IMR-90 (cell line): ENCODE data around the gene TMF1. TPM values are rescaled to one million over a fixed set of nuclear protein-coding genes. Genes with fewer than 3 reads are reported as not detected.

ENCODE experiments used
- ATAC-seq: fragments of 200-7000 bp; cut with Tn5 transposase; 2 replicates; pipeline ENCODE4 v1.9.1; 2020; ENCODE audit warnings: low read depth, mild to moderate bottlenecking, moderate library complexity
- BruUV-seq: library from RNA; stranded (reverse); fragments of 400-500 nt; replicated peaks from 2 replicates; lab custom pipeline; 2021; lab: Mats Ljungman, UMichigan
- CTCF ChIA-PET: fragments of 300-600 bp; formaldehyde crosslinking; extraction: SDS; loops from one replicate; lab custom pipeline; 2021; ENCODE audit warnings: antibody characterized with exemption; lab: Yijun Ruan, JAX
- POLR2A ChIA-PET: fragments of 300-600 bp; sonication (Branson Sonifier 250); formaldehyde crosslinking; loops from one replicate; lab custom pipeline; 2022; ENCODE audit warnings: antibody characterized with exemption; ENCODE audit not compliant: unreplicated experiment; lab: Charles Lee
- DNase-seq: peaks from one replicate; pipeline ENCODE4 v3.0.0; 2013
- H2AFZ ChIP-seq: replicated peaks from 2 replicates; pipeline ENCODE3; 2013; ENCODE audit warnings: low read length, mild to moderate bottlenecking; ENCODE audit not compliant: poor library complexity
- H2AK5ac ChIP-seq: 2 replicates; pipeline ENCODE4 v1.6.1; 2013; ENCODE audit warnings: low read depth, low read length, inconsistent platforms
- H2AK9ac ChIP-seq: replicated peaks from 2 replicates; pipeline ENCODE3; 2013; ENCODE audit warnings: mild to moderate bottlenecking, low read depth, low read length, moderate library complexity; ENCODE audit not compliant: poor library complexity
- H2BK120ac ChIP-seq: 2 replicates; pipeline ENCODE4 v1.6.1; 2013; ENCODE audit warnings: low read depth, low read length, inconsistent platforms
- H2BK15ac ChIP-seq: 3 replicates; pipeline ENCODE4 v1.6.1; 2013; ENCODE audit warnings: low read depth, low read length, inconsistent platforms
- H2BK20ac ChIP-seq: 2 replicates; pipeline ENCODE4 v1.6.1; 2013; ENCODE audit warnings: low read depth, mild to moderate bottlenecking, inconsistent platforms, low read length, moderate library complexity
- H2BK5ac ChIP-seq: 2 replicates; pipeline ENCODE4 v1.6.1; 2013; ENCODE audit warnings: mild to moderate bottlenecking, low read depth, low read length, inconsistent platforms; ENCODE audit not compliant: poor library complexity, severe bottlenecking
- H3K14ac ChIP-seq: replicated peaks from 2 replicates; pipeline ENCODE4 v1.6.1; 2013; ENCODE audit warnings: low read depth, low read length, inconsistent platforms
- H3K18ac ChIP-seq: 2 replicates; pipeline ENCODE4 v1.6.1; 2013; ENCODE audit warnings: low read depth, low read length, control low read depth
- H3K23ac ChIP-seq: 2 replicates; pipeline ENCODE4 v1.6.1; 2013; ENCODE audit warnings: low read depth, low read length, inconsistent platforms
- H3K27ac ChIP-seq: 2 replicates; pipeline ENCODE4 v1.5.1; 2013; ENCODE audit warnings: mild to moderate bottlenecking, control low read depth, low read length; ENCODE audit not compliant: insufficient read depth
- H3K27me3 ChIP-seq: 2 replicates; pipeline ENCODE4 v1.6.1; 2013; ENCODE audit warnings: low read length; ENCODE audit not compliant: control insufficient read depth, insufficient read depth
- H3K36me3 ChIP-seq: 2 replicates; pipeline ENCODE4 v1.6.1; 2013; ENCODE audit warnings: low read length, mixed read lengths; ENCODE audit not compliant: control insufficient read depth, insufficient read depth
- H3K4ac ChIP-seq: 2 replicates; pipeline ENCODE4 v1.6.1; 2013; ENCODE audit warnings: low read depth, low read length, inconsistent platforms
- H3K4me1 ChIP-seq: 2 replicates; pipeline ENCODE4 v1.6.1; 2013; ENCODE audit warnings: low read length, mixed read lengths; ENCODE audit not compliant: control insufficient read depth, insufficient read depth
- H3K4me2 ChIP-seq: 2 replicates; pipeline ENCODE4 v1.6.1; 2013; ENCODE audit warnings: low read depth, mild to moderate bottlenecking, control low read depth, low read length, moderate library complexity
- H3K4me3 ChIP-seq: 2 replicates; pipeline ENCODE4 v1.5.1; 2013; ENCODE audit warnings: low read depth, mild to moderate bottlenecking, control low read depth, low read length, moderate library complexity; ENCODE audit not compliant: insufficient read depth
- H3K56ac ChIP-seq: 2 replicates; pipeline ENCODE4 v1.6.1; 2013; ENCODE audit warnings: low read length, inconsistent platforms; ENCODE audit not compliant: insufficient read depth; ENCODE audit errors: extremely low read depth
- H3K79me1 ChIP-seq, 2 experiments: 2 replicates each; pipeline ENCODE4 v1.6.1; 2013; ENCODE audit warnings: low read length in 2 of 2, inconsistent platforms in 1 of 2, low read depth in 1 of 2
- H3K9ac ChIP-seq: 2 replicates; pipeline ENCODE4 v1.6.1; 2013; ENCODE audit warnings: low read depth, low read length, control low read depth
- H3K9me1 ChIP-seq: 2 replicates; pipeline ENCODE4 v1.6.1; 2013; ENCODE audit warnings: low read length, inconsistent platforms; ENCODE audit not compliant: insufficient read depth
- H3K9me3 ChIP-seq: 2 replicates; pipeline ENCODE4 v1.6.1; 2013; ENCODE audit warnings: low read length; ENCODE audit not compliant: control insufficient read depth, insufficient read depth
- H4K20me1 ChIP-seq: 2 replicates; pipeline ENCODE4 v1.6.1; 2013; ENCODE audit warnings: low read length, inconsistent platforms; ENCODE audit not compliant: insufficient read depth
- H4K5ac ChIP-seq: 2 replicates; pipeline ENCODE4 v1.6.1; 2013; ENCODE audit warnings: mild to moderate bottlenecking, low read depth, low read length, control low read depth
- H4K8ac ChIP-seq, 2 experiments: 2 replicates each; pipeline ENCODE4 v1.6.1; 2013; ENCODE audit warnings: low read depth in 2 of 2, low read length in 2 of 2, control low read depth in 1 of 2, inconsistent platforms in 1 of 2
- H4K91ac ChIP-seq: 2 replicates; pipeline ENCODE4 v1.6.1; 2013; ENCODE audit warnings: low read depth, low read length, inconsistent platforms; ENCODE audit not compliant: insufficient read depth
- MAZ ChIP-seq: IDR thresholded peaks from 2 replicates; pipeline ENCODE4 v1.6.1; 2012; ENCODE audit warnings: low read depth, mild to moderate bottlenecking, low read length, improper control_type of control experiment, moderate library complexity, borderline replicate concordance
- MXI1 ChIP-seq: IDR thresholded peaks from 2 replicates; pipeline ENCODE4 v1.6.1; 2012; ENCODE audit warnings: low read depth, mild to moderate bottlenecking, low read length, moderate library complexity, borderline replicate concordance
- WGBS, 2 experiments: methylation state at CpG; one replicate each; pipeline versions ENCODE4 v1.1.5 to v1.1.7; 2013; ENCODE audit warnings: missing lambda C conversion rate in 2 of 2; ENCODE audit not compliant: insufficient read length in 1 of 2; ENCODE audit errors: extremely low coverage in 2 of 2; 5-methylcytosine and 5-hydroxymethylcytosine counted together
- dilution Hi-C: fragments of 300-500 bp; cut with HindIII; formaldehyde crosslinking; loops from one replicate; pipeline ENCODE4 v1.14.3; 2018; ENCODE audit warnings: low sequenced_read_pairs; ENCODE audit not compliant: unreplicated experiment
- in situ Hi-C: fragments of 300-500 bp; cut with MboI; formaldehyde crosslinking; loops from 3 replicates; pipeline ENCODE4 v1.14.3; 2019; ENCODE audit warnings: low sequenced_read_pairs, inconsistent platforms, mixed read lengths
- intact Hi-C: fragments of 100-400 bp; cut with micrococcal nuclease; formaldehyde crosslinking; loops from 2 replicates; pipeline ENCODE4 v1.10.0; 2022
- polyA plus RNA-seq, 3 experiments: library from polyadenylated mRNA; depleted of rRNA; stranded (reverse); fragments of >200 nt; gene quantifications; 2 replicates each; pipeline ENCODE4 v1.2.3, GENCODE V29; 2012; ENCODE audit warnings: low replicate concordance in 1 of 3
- total RNA-seq: library from RNA; depleted of rRNA; stranded (reverse); fragments of >200 nt; gene quantifications from 2 replicates; pipeline ENCODE4 v1.2.3, GENCODE V29; 2012

Gene TMF1
- total and polyA plus RNA-seq, 2 of the 4 experiments (the other 2 are of a cell fraction) = 12.4 to 39.1 TPM

DNA sequence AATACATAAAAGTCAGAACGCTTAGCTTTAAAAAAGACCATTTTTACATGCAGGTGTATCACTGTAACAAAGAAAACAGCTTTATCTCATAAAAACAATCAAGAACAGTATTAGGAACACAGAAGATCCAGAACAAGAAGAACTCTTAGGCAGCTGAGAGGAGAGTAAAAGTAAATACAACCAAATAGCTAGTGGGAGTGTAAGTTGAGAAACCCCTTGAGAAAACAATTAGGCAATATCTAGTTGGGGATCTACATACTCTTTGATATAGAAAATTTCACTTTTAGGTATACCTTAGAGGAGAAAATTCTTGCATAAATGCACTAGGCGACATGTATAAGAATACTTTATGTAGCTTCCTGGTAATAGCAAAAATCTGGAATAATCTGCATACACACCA, 7.5 kb downstream of the TMF1 start:
- no peak overlapping the region for H3K27ac ChIP-seq
- no peak for DNase-seq
- H3K18ac ChIP-seq = no peak overlapping the region
- ChIA-PET POLR2A (no interaction called here), CTCF (interaction anchor here (0.8 kb wide), 1 partner anchor 13 kb away, joined by 3 read pairs; no protein-coding TSS in a partner anchor)
- TF ChIP-seq MXI1 = no peak
- TF ChIP-seq MAZ = no peak
- H3K56ac ChIP-seq = no peak overlapping the region
- no CpG with 5 or more reads among the region's 2 CpGs for WGBS, 2 experiments
- H3K79me1 ChIP-seq = peaks cover 7 to 41% of the 10 kb centered on the region in 2 experiments
- intact Hi-C loops (no loop called here), in situ Hi-C loops (no loop called here), dilution Hi-C loops (no loop called here)
- H2AFZ ChIP-seq = no peak overlapping the region
- H4K91ac ChIP-seq = no peak overlapping the region
- no peak overlapping the region for H3K23ac ChIP-seq
- no peak overlapping the region for H2BK5ac ChIP-seq
- no peaks in the 10 kb centered on the region for H3K9me1 ChIP-seq
- H2BK15ac ChIP-seq = no peak overlapping the region
- H3K9ac ChIP-seq = no peak overlapping the region
- H3K4me1 ChIP-seq = no peaks in the 10 kb centered on the region
- BruUV-seq = no TSS peak
- no peak overlapping the region for H4K8ac ChIP-seq
- H3K4me3 ChIP-seq = no peak overlapping the region
- no peak overlapping the region for H2BK20ac ChIP-seq
- no peak overlapping the region for H2BK120ac ChIP-seq
- no peak overlapping the region for H4K5ac ChIP-seq
- peak; percentile 21; the same call in 1 of the 2 replicates for ATAC-seq
- no peaks in the 10 kb centered on the region for H3K9me3 ChIP-seq
- no peak overlapping the region for H3K14ac ChIP-seq
- no peaks in the 10 kb centered on the region for H3K27me3 ChIP-seq
- H2AK9ac ChIP-seq = no peak overlapping the region
- H3K4ac ChIP-seq = no peak overlapping the region
- H3K4me2 ChIP-seq = no peak overlapping the region
- no peak overlapping the region for H2AK5ac ChIP-seq
- H4K20me1 ChIP-seq = peaks cover 21% of the 10 kb centered on the region; the same call in 1 of the 2 replicates
- peaks cover 32% of the 10 kb centered on the region for H3K36me3 ChIP-seq
